HCT116 (cell line): Measurements from ENCODE around the gene FTCDNL1. TPM values are rescaled to one million over a fixed set of nuclear protein-coding genes. Genes with fewer than 3 reads are reported as not detected.

Experiments
- ATAC-seq: fragments of 200-7000 bp; cut with Tn5 transposase; 2 replicates; pipeline ENCODE4 v1.9.1; 2020; ENCODE audit warnings: mild to moderate bottlenecking, moderate library complexity
- BruUV-seq: library from RNA; stranded (reverse); fragments of 400-500 nt; replicated peaks from 2 replicates; lab custom pipeline; 2021; lab: Mats Ljungman, UMichigan
- CTCF ChIA-PET: fragments of 300-600 bp; sonication (Branson Sonifier 250); formaldehyde crosslinking; loops from one replicate; lab custom pipeline; 2021; ENCODE audit warnings: antibody characterized with exemption; lab: Charles Lee
- POLR2A ChIA-PET: fragments of 300-600, 350-600 bp; sonication (Branson Sonifier 250); formaldehyde crosslinking; loops from one replicate; lab custom pipeline; 2021; ENCODE audit warnings: antibody characterized with exemption; lab: Charles Lee
- RAD21 ChIA-PET, 2 experiments: fragments of 300-600 bp; sonication (Branson Sonifier 250); formaldehyde crosslinking; loops; one replicate each; lab custom pipeline; 2023; ENCODE audit warnings: low total read pairs in 2 of 2; ENCODE audit not compliant: uncharacterized antibody in 2 of 2, unreplicated experiment in 2 of 2, low non-redundant PET in 1 of 2; lab: Charles Lee
- DNase-seq: peaks from one replicate; pipeline ENCODE4 v3.0.0-alpha.2; 2010; ENCODE audit warnings: low read depth, low spot score
- H2AFZ ChIP-seq: fragments of 200-600 bp; shearing (Covaris generic), sonication (generic); 2 replicates; pipeline ENCODE4 v1.6.1; 2017; ENCODE audit warnings: low read depth, mixed run types, mixed read lengths, antibody characterized with exemption, low read length; ENCODE audit not compliant: poor library complexity, severe bottlenecking
- H3K27ac ChIP-seq: 2 replicates; pipeline ENCODE4 v1.5.1; 2012; ENCODE audit warnings: low read depth, low read length
- H3K27me3 ChIP-seq: fragments of 200-600 bp; sonication (generic); 2 replicates; pipeline ENCODE4 v1.6.1; 2016; ENCODE audit warnings: mixed run types, low read length, mixed read lengths; ENCODE audit not compliant: insufficient read depth
- H3K36me3 ChIP-seq, 2 experiments: fragments of 200-500 bp in 1 of 2; fragments of 200-600 bp in 1 of 2; sonication (Bioruptor generic) in 1 of 2; sonication (generic) in 1 of 2; 2 replicates each; pipeline versions ENCODE4 v1.5.1 to v1.6.1; 2014 to 2016; ENCODE audit warnings: low read length in 2 of 2, inconsistent platforms in 1 of 2, mixed read lengths in 1 of 2, mixed run types in 1 of 2; ENCODE audit not compliant: insufficient read depth in 2 of 2, control insufficient read depth in 1 of 2
- H3K4me1 ChIP-seq, 2 experiments: fragments of 200-600 bp in 1 of 2; sonication (generic) in 1 of 2; 2 replicates each; pipeline versions ENCODE4 v1.5.1 to v1.6.1; 2012 to 2017; ENCODE audit warnings: low read length in 2 of 2, inconsistent platforms in 1 of 2, mild to moderate bottlenecking in 1 of 2, mixed read lengths in 1 of 2, mixed run types in 1 of 2, moderate library complexity in 1 of 2; ENCODE audit not compliant: insufficient read depth in 2 of 2, control insufficient read depth in 1 of 2
- H3K4me2 ChIP-seq: fragments of 200-600 bp; sonication (generic); 2 replicates; pipeline ENCODE4 v1.6.1; 2017; ENCODE audit warnings: mixed run types, low read length, mixed read lengths
- H3K4me3 ChIP-seq, 2 experiments: fragments of 200-600 bp in 1 of 2; sonication (generic) in 1 of 2; replicated peaks in 1 of 2; 2 replicates each; pipeline ENCODE4 v1.5.1; 2011 to 2016; ENCODE audit warnings: low read length in 2 of 2, control low read depth in 1 of 2, low read depth in 1 of 2, mild to moderate bottlenecking in 1 of 2, mixed read lengths in 1 of 2, mixed run types in 1 of 2
- H3K79me2 ChIP-seq: fragments of 200-600 bp; sonication (generic); 2 replicates; pipeline ENCODE4 v1.6.1; 2017; ENCODE audit warnings: mild to moderate bottlenecking, mixed run types, low read length, moderate library complexity, mixed read lengths; ENCODE audit not compliant: insufficient read depth
- H3K9ac ChIP-seq: fragments of 200-600 bp; sonication (generic); 2 replicates; pipeline ENCODE4 v1.6.1; 2016; ENCODE audit warnings: low read length, mixed read lengths
- H3K9me2 ChIP-seq: fragments of 200-600 bp; sonication (generic), shearing (Covaris generic); 2 replicates; pipeline ENCODE4 v1.6.1; 2017; ENCODE audit warnings: mixed run types, mild to moderate bottlenecking, moderate library complexity; ENCODE audit not compliant: insufficient read depth
- H3K9me3 ChIP-seq, 2 experiments: fragments of 200-500 bp in 1 of 2; fragments of 200-600 bp in 1 of 2; sonication (Bioruptor generic) in 1 of 2; sonication (generic) in 1 of 2; 2 replicates each; pipeline ENCODE4 v1.6.1; 2014 to 2017; ENCODE audit warnings: low read length in 2 of 2, mixed read lengths in 2 of 2, inconsistent platforms in 1 of 2, low read depth in 1 of 2, mild to moderate bottlenecking in 1 of 2, mixed run types in 1 of 2, moderate library complexity in 1 of 2; ENCODE audit not compliant: control insufficient read depth in 1 of 2, insufficient read depth in 1 of 2
- H4K20me1 ChIP-seq: fragments of 200-600 bp; sonication (generic), shearing (Covaris generic); 2 replicates; pipeline ENCODE4 v1.6.1; 2017; ENCODE audit warnings: mixed run types, mild to moderate bottlenecking, moderate library complexity; ENCODE audit not compliant: insufficient read depth
- CEBPB ChIP-seq: IDR thresholded peaks from 2 replicates; pipeline ENCODE4 v1.6.1; 2012; ENCODE audit warnings: low read depth
- EGR1 ChIP-seq: IDR thresholded peaks from 2 replicates; pipeline ENCODE4 v1.6.1; 2012; ENCODE audit warnings: low read depth
- EZH2 ChIP-seq: fragments of 200-600 bp; sonication (generic); IDR thresholded peaks from 2 replicates; pipeline ENCODE4 v1.6.1; 2017; ENCODE audit warnings: antibody characterized with exemption, mixed run types
- EZH2phosphoT487 ChIP-seq: fragments of 200-600 bp; IDR thresholded peaks from 2 replicates; pipeline ENCODE4 v1.6.1; 2018; ENCODE audit warnings: antibody characterized with exemption, borderline replicate concordance
- RAD21 ChIP-seq: IDR thresholded peaks from 2 replicates; pipeline ENCODE4 v1.6.1; 2012; ENCODE audit warnings: low read depth, mild to moderate bottlenecking
- SIN3A ChIP-seq: IDR thresholded peaks from 2 replicates; pipeline ENCODE4 v1.6.1; 2012; ENCODE audit warnings: low read depth
- TCF7L2 ChIP-seq: IDR thresholded peaks from 2 replicates; pipeline ENCODE4 v1.7.0; 2011; ENCODE audit warnings: borderline replicate concordance, inconsistent platforms; ENCODE audit not compliant: insufficient read depth, insufficient read length; ENCODE audit errors: extremely low read depth
- YY1 ChIP-seq: IDR thresholded peaks from 2 replicates; pipeline ENCODE4 v1.6.1; 2011; ENCODE audit warnings: low read length, low read depth, moderate library complexity, mild to moderate bottlenecking; ENCODE audit not compliant: insufficient replicate concordance; ENCODE audit errors: extremely low read depth
- ZBTB33 ChIP-seq: IDR thresholded peaks from 2 replicates; pipeline ENCODE4 v1.6.1; 2011; ENCODE audit warnings: mild to moderate bottlenecking, low read length, moderate library complexity; ENCODE audit not compliant: insufficient replicate concordance; ENCODE audit errors: extremely low read depth
- intact Hi-C: fragments of 100-400 bp; cut with micrococcal nuclease; formaldehyde crosslinking; loops from 2 replicates; pipeline ENCODE4 v1.10.0; 2022
- total RNA-seq: library from RNA; stranded (reverse); gene quantifications from one replicate; pipeline ENCODE4 v1.2.1, GENCODE V29; 2021; ENCODE audit not compliant: unreplicated experiment

Gene FTCDNL1
- total RNA-seq, 1 experiment from 2014 or later = 2.6 TPM

GRCh38 chr2:199740111-199740428 lies 110.9 kb downstream of the FTCDNL1 start:
- Histone ChIP-seq H3K36me3 (no peaks in the 10 kb centered on the region), H3K9me2 (no peaks in the 10 kb centered on the region), H3K9ac (no peak overlapping the region), H3K4me2 (peak overlapping the region; percentile 24), H2AFZ (no peak overlapping the region), H4K20me1 (no peaks in the 10 kb centered on the region), H3K9me3 (no peaks in the 10 kb centered on the region), H3K4me3 (no peak overlapping the region), H3K79me2 (no peaks in the 10 kb centered on the region), H3K27ac (no peak overlapping the region), H3K27me3 (peaks cover 8% of the 10 kb centered on the region; the same call in 1 of the 2 replicates), H3K4me1 (no peaks in the 10 kb centered on the region)
- CTCF ChIA-PET = interaction anchor here (0.7 to 3.4 kb wide), 12 partner anchors 8 to 1426 kb away, joined by 3 to 22 read pairs (median 4); no protein-coding TSS in a partner anchor
- POLR2A ChIA-PET = no interaction called here
- no TSS peak for BruUV-seq
- TF ChIP-seq ZBTB33 (no peak), SIN3A (no peak), RAD21 (no peak), TCF7L2 (no peak), CEBPB (no peak), EGR1 (no peak), EZH2phosphoT487 (no peak), YY1 (no peak), EZH2 (no peak)
- DNase-seq (no peak), ATAC-seq (peak; percentile 28; the same call in 1 of the 2 replicates)
- RAD21 ChIA-PET = interaction anchor here in 1 of 2 experiments (1.2 kb wide), 1 partner anchor 35 kb away, joined by 4 read pairs; no protein-coding TSS in a partner anchor
- intact Hi-C loops = loop anchor here (2.0 to 5.0 kb wide), 2 partner anchors 1083 to 1425 kb away; no protein-coding TSS in a partner anchor
